ENCODE measurements around the gene GATA5. TPM values are rescaled to one million over a fixed set of nuclear protein-coding genes. Genes with fewer than 3 reads are reported as not detected.

The GATA5 gene
- total and polyA plus RNA-seq, 10 of the 15 experiments (the other 5 are each of a cell fraction or from before 2014, with no cell fraction given): not detected

DNA sequence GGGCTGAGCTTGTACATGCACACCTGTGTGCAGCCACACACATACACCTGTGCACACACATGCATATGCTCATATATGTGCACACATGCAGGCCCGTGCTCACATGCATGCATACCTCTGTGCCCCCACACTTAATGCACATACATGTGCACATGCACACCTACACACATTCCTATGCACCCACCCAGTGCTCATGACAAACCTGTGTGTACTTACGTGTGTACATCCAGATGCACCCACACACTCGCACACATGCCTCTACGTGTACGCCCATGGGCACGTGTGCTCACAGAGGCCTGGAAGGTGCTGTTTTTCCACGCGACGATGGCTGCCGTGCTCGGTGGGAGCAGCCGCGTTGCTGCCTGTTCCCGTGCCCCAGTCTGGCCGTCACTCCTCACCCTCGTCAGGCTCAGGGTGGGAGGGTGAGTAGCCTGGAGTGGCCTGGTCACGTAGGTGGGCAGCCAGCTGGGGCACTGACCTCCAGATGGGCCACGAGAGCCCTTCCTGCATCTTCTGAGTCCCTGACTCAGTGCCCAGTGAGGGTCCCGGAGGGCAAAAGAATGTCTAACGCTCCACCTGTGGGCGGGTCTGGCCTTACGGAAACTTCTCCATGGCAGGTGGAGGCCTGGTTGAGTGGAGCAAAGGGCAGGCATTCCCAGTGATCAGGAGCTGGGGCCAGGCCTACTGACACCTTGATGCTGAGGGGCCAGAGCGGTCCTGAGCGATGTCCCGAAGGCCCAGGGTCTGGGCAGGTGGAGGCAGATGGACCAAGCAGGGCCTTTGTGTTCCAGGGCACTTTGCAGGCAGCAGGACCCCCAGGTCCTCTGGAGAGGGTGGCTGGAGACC, 8.0 kb upstream of the GATA5 start:
- no peak overlapping the region for H3K4me2 ChIP-seq (ENCODE audit: control insufficient read depth, insufficient read depth)
- no peaks in the 10 kb centered on the region for H3K4me1 ChIP-seq (ENCODE audit: control insufficient read depth, insufficient read depth, low read length)
- H3K36me3 ChIP-seq (ENCODE audit: control insufficient read depth in 2 of 2, insufficient read depth in 2 of 2, low read length in 1 of 2): no peaks in the 10 kb centered on the region
- no peak for DNase-seq (ENCODE audit: low read depth, low spot score)
- no peak overlapping the region for H2AFZ ChIP-seq (ENCODE audit: control insufficient read depth, low read depth, low read length)
- no peak overlapping the region for H3K27ac ChIP-seq (ENCODE audit: control insufficient read depth, insufficient read depth)
- H3K9ac ChIP-seq (ENCODE audit: control insufficient read depth, insufficient read depth, low read length): no peak overlapping the region
- ChIA-PET RAD21 (ENCODE audit: unreplicated experiment) (no interaction called here), SMC1A (ENCODE audit: uncharacterized antibody, unreplicated experiment) (no interaction called here), CTCF (interaction anchor here (0.6 kb wide), 1 partner anchor 104 kb away, joined by 3 read pairs; no protein-coding TSS in a partner anchor), POLR2A (no interaction called here)
- peaks cover 16 to 22% of the 10 kb centered on the region in 2 experiments for H3K27me3 ChIP-seq (replicated peaks in 1 of 2; ENCODE audit: control insufficient read depth in 2 of 2, insufficient read depth in 2 of 2, low read length in 1 of 2)
- in situ Hi-C loops (cut with MboI) (no loop called here), intact Hi-C loops (cut with micrococcal nuclease; ENCODE audit: unreplicated experiment) (no loop called here)
- no TSS peak for BruUV-seq (replicated peaks)
- WGBS (ENCODE audit: insufficient coverage, insufficient replicate concordance, low lambda C conversion rate, missing lambda C conversion rate): 53% methylated on average over 25 of the region's 25 CpGs
- no peaks in the 10 kb centered on the region for H3K79me2 ChIP-seq (ENCODE audit: control insufficient read depth, insufficient read depth, low read length)
- H3K9me3 ChIP-seq (replicated peaks; ENCODE audit: control insufficient read depth, insufficient read depth, low read length): no peaks in the 10 kb centered on the region
- no peaks in the 10 kb centered on the region for H4K20me1 ChIP-seq (ENCODE audit: control insufficient read depth, insufficient read depth)
- ATAC-seq: no peak
- FAIRE-seq: no peak
- H3K4me3 ChIP-seq: no peak overlapping the region
- TF ChIP-seq, protein P1, sequence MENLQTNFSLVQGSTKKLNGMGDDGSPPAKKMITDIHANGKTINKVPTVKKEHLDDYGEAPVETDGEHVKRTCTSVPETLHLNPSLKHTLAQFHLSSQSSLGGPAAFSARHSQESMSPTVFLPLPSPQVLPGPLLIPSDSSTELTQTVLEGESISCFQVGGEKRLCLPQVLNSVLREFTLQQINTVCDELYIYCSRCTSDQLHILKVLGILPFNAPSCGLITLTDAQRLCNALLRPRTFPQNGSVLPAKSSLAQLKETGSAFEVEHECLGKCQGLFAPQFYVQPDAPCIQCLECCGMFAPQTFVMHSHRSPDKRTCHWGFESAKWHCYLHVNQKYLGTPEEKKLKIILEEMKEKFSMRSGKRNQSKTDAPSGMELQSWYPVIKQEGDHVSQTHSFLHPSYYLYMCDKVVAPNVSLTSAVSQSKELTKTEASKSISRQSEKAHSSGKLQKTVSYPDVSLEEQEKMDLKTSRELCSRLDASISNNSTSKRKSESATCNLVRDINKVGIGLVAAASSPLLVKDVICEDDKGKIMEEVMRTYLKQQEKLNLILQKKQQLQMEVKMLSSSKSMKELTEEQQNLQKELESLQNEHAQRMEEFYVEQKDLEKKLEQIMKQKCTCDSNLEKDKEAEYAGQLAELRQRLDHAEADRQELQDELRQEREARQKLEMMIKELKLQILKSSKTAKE (IDR thresholded peaks at IDR 0.05; ENCODE audit: low read depth, poor library complexity, severe bottlenecking): no peak
- TF ChIP-seq NFYA (IDR thresholded peaks at IDR 0.05; ENCODE audit: borderline replicate concordance, low read depth, low read length) (no peak), RAD21 (IDR thresholded peaks at IDR 0.05; ENCODE audit: insufficient read depth, low read depth, low read length) (no peak), GATAD2B (conservative IDR thresholded peaks at IDR 0.05; ENCODE audit: low read depth) (no peak), RCOR1 (conservative IDR thresholded peaks at IDR 0.05; ENCODE audit: low read depth, low read length) (no peak), NFIC (IDR thresholded peaks at IDR 0.05; ENCODE audit: low read depth, low read length) (no peak), ZNF384 (IDR thresholded peaks at IDR 0.05; ENCODE audit: borderline replicate concordance, low read depth, low read length) (no peak), TARDBP (IDR thresholded peaks at IDR 0.05; ENCODE audit: borderline replicate concordance) (no peak), MTA2 (IDR thresholded peaks at IDR 0.05; ENCODE audit: low read depth) (no peak), SMAD1 (IDR thresholded peaks at IDR 0.05; ENCODE audit: low read depth, partially characterized antibody) (no peak), SRF (IDR thresholded peaks at IDR 0.05; ENCODE audit: low read depth in 2 of 2, low read length in 2 of 2) (no peak), NFYB (IDR thresholded peaks at IDR 0.05; ENCODE audit: insufficient read depth, low read depth, low read length) (no peak)
- TF ChIP-seq, protein P2, sequence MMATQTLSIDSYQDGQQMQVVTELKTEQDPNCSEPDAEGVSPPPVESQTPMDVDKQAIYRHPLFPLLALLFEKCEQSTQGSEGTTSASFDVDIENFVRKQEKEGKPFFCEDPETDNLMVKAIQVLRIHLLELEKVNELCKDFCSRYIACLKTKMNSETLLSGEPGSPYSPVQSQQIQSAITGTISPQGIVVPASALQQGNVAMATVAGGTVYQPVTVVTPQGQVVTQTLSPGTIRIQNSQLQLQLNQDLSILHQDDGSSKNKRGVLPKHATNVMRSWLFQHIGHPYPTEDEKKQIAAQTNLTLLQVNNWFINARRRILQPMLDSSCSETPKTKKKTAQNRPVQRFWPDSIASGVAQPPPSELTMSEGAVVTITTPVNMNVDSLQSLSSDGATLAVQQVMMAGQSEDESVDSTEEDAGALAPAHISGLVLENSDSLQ (IDR thresholded peaks at IDR 0.05): no peak
- TF ChIP-seq, protein P3, sequence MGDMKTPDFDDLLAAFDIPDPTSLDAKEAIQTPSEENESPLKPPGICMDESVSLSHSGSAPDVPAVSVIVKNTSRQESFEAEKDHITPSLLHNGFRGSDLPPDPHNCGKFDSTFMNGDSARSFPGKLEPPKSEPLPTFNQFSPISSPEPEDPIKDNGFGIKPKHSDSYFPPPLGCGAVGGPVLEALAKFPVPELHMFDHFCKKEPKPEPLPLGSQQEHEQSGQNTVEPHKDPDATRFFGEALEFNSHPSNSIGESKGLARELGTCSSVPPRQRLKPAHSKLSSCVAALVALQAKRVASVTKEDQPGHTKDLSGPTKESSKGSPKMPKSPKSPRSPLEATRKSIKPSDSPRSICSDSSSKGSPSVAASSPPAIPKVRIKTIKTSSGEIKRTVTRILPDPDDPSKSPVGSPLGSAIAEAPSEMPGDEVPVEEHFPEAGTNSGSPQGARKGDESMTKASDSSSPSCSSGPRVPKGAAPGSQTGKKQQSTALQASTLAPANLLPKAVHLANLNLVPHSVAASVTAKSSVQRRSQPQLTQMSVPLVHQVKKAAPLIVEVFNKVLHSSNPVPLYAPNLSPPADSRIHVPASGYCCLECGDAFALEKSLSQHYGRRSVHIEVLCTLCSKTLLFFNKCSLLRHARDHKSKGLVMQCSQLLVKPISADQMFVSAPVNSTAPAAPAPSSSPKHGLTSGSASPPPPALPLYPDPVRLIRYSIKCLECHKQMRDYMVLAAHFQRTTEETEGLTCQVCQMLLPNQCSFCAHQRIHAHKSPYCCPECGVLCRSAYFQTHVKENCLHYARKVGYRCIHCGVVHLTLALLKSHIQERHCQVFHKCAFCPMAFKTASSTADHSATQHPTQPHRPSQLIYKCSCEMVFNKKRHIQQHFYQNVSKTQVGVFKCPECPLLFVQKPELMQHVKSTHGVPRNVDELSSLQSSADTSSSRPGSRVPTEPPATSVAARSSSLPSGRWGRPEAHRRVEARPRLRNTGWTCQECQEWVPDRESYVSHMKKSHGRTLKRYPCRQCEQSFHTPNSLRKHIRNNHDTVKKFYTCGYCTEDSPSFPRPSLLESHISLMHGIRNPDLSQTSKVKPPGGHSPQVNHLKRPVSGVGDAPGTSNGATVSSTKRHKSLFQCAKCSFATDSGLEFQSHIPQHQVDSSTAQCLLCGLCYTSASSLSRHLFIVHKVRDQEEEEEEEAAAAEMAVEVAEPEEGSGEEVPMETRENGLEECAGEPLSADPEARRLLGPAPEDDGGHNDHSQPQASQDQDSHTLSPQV (IDR thresholded peaks at IDR 0.05): no peak
- TF ChIP-seq, protein P4, sequence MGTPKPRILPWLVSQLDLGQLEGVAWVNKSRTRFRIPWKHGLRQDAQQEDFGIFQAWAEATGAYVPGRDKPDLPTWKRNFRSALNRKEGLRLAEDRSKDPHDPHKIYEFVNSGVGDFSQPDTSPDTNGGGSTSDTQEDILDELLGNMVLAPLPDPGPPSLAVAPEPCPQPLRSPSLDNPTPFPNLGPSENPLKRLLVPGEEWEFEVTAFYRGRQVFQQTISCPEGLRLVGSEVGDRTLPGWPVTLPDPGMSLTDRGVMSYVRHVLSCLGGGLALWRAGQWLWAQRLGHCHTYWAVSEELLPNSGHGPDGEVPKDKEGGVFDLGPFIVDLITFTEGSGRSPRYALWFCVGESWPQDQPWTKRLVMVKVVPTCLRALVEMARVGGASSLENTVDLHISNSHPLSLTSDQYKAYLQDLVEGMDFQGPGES (IDR thresholded peaks at IDR 0.05): no peak
